ENCODE measurements around the gene DMTF1. TPM values are rescaled to one million over a fixed set of nuclear protein-coding genes. Genes with fewer than 3 reads are reported as not detected.

DMTF1 gene
- total and polyA plus RNA-seq, 9 of the 15 experiments (the other 6 are each of a cell fraction or from before 2014, with no cell fraction given) = 25.7 to 208 (median 74.7) TPM

- TF ChIP-seq, protein P1, sequence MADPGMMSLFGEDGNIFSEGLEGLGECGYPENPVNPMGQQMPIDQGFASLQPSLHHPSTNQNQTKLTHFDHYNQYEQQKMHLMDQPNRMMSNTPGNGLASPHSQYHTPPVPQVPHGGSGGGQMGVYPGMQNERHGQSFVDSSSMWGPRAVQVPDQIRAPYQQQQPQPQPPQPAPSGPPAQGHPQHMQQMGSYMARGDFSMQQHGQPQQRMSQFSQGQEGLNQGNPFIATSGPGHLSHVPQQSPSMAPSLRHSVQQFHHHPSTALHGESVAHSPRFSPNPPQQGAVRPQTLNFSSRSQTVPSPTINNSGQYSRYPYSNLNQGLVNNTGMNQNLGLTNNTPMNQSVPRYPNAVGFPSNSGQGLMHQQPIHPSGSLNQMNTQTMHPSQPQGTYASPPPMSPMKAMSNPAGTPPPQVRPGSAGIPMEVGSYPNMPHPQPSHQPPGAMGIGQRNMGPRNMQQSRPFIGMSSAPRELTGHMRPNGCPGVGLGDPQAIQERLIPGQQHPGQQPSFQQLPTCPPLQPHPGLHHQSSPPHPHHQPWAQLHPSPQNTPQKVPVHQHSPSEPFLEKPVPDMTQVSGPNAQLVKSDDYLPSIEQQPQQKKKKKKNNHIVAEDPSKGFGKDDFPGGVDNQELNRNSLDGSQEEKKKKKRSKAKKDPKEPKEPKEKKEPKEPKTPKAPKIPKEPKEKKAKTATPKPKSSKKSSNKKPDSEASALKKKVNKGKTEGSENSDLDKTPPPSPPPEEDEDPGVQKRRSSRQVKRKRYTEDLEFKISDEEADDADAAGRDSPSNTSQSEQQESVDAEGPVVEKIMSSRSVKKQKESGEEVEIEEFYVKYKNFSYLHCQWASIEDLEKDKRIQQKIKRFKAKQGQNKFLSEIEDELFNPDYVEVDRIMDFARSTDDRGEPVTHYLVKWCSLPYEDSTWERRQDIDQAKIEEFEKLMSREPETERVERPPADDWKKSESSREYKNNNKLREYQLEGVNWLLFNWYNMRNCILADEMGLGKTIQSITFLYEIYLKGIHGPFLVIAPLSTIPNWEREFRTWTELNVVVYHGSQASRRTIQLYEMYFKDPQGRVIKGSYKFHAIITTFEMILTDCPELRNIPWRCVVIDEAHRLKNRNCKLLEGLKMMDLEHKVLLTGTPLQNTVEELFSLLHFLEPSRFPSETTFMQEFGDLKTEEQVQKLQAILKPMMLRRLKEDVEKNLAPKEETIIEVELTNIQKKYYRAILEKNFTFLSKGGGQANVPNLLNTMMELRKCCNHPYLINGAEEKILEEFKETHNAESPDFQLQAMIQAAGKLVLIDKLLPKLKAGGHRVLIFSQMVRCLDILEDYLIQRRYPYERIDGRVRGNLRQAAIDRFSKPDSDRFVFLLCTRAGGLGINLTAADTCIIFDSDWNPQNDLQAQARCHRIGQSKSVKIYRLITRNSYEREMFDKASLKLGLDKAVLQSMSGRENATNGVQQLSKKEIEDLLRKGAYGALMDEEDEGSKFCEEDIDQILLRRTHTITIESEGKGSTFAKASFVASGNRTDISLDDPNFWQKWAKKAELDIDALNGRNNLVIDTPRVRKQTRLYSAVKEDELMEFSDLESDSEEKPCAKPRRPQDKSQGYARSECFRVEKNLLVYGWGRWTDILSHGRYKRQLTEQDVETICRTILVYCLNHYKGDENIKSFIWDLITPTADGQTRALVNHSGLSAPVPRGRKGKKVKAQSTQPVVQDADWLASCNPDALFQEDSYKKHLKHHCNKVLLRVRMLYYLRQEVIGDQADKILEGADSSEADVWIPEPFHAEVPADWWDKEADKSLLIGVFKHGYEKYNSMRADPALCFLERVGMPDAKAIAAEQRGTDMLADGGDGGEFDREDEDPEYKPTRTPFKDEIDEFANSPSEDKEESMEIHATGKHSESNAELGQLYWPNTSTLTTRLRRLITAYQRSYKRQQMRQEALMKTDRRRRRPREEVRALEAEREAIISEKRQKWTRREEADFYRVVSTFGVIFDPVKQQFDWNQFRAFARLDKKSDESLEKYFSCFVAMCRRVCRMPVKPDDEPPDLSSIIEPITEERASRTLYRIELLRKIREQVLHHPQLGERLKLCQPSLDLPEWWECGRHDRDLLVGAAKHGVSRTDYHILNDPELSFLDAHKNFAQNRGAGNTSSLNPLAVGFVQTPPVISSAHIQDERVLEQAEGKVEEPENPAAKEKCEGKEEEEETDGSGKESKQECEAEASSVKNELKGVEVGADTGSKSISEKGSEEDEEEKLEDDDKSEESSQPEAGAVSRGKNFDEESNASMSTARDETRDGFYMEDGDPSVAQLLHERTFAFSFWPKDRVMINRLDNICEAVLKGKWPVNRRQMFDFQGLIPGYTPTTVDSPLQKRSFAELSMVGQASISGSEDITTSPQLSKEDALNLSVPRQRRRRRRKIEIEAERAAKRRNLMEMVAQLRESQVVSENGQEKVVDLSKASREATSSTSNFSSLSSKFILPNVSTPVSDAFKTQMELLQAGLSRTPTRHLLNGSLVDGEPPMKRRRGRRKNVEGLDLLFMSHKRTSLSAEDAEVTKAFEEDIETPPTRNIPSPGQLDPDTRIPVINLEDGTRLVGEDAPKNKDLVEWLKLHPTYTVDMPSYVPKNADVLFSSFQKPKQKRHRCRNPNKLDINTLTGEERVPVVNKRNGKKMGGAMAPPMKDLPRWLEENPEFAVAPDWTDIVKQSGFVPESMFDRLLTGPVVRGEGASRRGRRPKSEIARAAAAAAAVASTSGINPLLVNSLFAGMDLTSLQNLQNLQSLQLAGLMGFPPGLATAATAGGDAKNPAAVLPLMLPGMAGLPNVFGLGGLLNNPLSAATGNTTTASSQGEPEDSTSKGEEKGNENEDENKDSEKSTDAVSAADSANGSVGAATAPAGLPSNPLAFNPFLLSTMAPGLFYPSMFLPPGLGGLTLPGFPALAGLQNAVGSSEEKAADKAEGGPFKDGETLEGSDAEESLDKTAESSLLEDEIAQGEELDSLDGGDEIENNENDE (IDR thresholded peaks at IDR 0.05; ENCODE audit: low read depth, low read length) = no peak
- no peak for TF ChIP-seq BCOR (IDR thresholded peaks at IDR 0.05)
- no peak for TF ChIP-seq RBM39 (optimal IDR thresholded peaks at IDR 0.05; ENCODE audit: low read depth, low read length)
- no peak for TF ChIP-seq THAP7 (CRISPR knock-in tag; IDR thresholded peaks at IDR 0.05)
- TF ChIP-seq ZNF830 (CRISPR knock-in tag; IDR thresholded peaks at IDR 0.05) = no peak
- TF ChIP-seq HMG20A (CRISPR knock-in tag; conservative IDR thresholded peaks at IDR 0.05) = no peak
- TF ChIP-seq SMAD1 (IDR thresholded peaks at IDR 0.05; ENCODE audit: low read depth, low read length, partially characterized antibody) = no peak
- TF ChIP-seq SMC3 (conservative IDR thresholded peaks at IDR 0.05; ENCODE audit: insufficient read depth, low read depth, low read length) = no peak
- TF ChIP-seq JUNB (CRISPR knock-in tag; conservative IDR thresholded peaks at IDR 0.05) = no peak
Observed at GRCh38 chr7:87225696-87226095, 73.4 kb downstream of the DMTF1 start (continued).

Data from K562 (cell line).